H9 (cell line): ENCODE results near the gene DCLRE1C. TPM values are rescaled to one million over a fixed set of nuclear protein-coding genes. Genes with fewer than 3 reads are reported as not detected.

Source experiments
- DNase-seq: peaks from one replicate; pipeline ENCODE4 v3.0.0-alpha.2; 2017
- H2AFZ ChIP-seq: one replicate; pipeline ENCODE4 v1.6.1; 2013; ENCODE audit warnings: mild to moderate bottlenecking, low read length, control low read depth, moderate library complexity
- H2AK5ac ChIP-seq: 2 replicates; pipeline ENCODE4 v1.6.1; 2013; ENCODE audit warnings: low read length, control low read depth, mixed read lengths; ENCODE audit not compliant: insufficient read length
- H2BK120ac ChIP-seq: one replicate; pipeline ENCODE4 v1.6.1; 2013; ENCODE audit warnings: low read depth, mild to moderate bottlenecking, low read length, control low read depth, inconsistent platforms; ENCODE audit not compliant: poor library complexity, severe bottlenecking
- H2BK12ac ChIP-seq: 2 replicates; pipeline ENCODE4 v1.6.1; 2013; ENCODE audit warnings: low read length, control low read depth, mixed read lengths, low read depth; ENCODE audit not compliant: insufficient read length
- H2BK15ac ChIP-seq: 2 replicates; pipeline ENCODE4 v1.6.1; 2013; ENCODE audit warnings: low read depth, low read length, control low read depth
- H2BK20ac ChIP-seq: one replicate; pipeline ENCODE4 v1.6.1; 2013; ENCODE audit warnings: low read depth, mild to moderate bottlenecking, low read length, control low read depth, inconsistent platforms; ENCODE audit not compliant: poor library complexity, severe bottlenecking
- H2BK5ac ChIP-seq: 2 replicates; pipeline ENCODE4 v1.6.1; 2013; ENCODE audit warnings: low read length, control low read depth, mixed read lengths; ENCODE audit not compliant: insufficient read length
- H3K14ac ChIP-seq: 2 replicates; pipeline ENCODE4 v1.6.1; 2013; ENCODE audit warnings: low read length, control low read depth; ENCODE audit not compliant: insufficient read depth
- H3K18ac ChIP-seq: 2 replicates; pipeline ENCODE4 v1.6.1; 2013; ENCODE audit warnings: low read depth, mild to moderate bottlenecking, mixed read lengths, low read length, control low read depth; ENCODE audit not compliant: insufficient read length
- H3K23ac ChIP-seq: 2 replicates; pipeline ENCODE4 v1.6.1; 2013; ENCODE audit warnings: low read length, control low read depth, mixed read lengths, low read depth; ENCODE audit not compliant: insufficient read length
- H3K23me2 ChIP-seq: 2 replicates; pipeline ENCODE4 v1.6.1; 2013; ENCODE audit warnings: low read depth, mild to moderate bottlenecking, mixed read lengths, low read length, control low read depth; ENCODE audit not compliant: insufficient read length, poor library complexity, severe bottlenecking
- H3K27ac ChIP-seq: 2 replicates; pipeline ENCODE4 v1.5.1; 2013; ENCODE audit warnings: low read length, control low read depth, mixed read lengths, low read depth; ENCODE audit not compliant: insufficient read length
- H3K27me3 ChIP-seq: 2 replicates; pipeline ENCODE4 v1.6.1; 2013; ENCODE audit warnings: low read length, control low read depth, inconsistent platforms; ENCODE audit not compliant: insufficient read depth
- H3K4ac ChIP-seq: 2 replicates; pipeline ENCODE4 v1.6.1; 2013; ENCODE audit warnings: low read depth, mild to moderate bottlenecking, control low read depth, inconsistent platforms, low read length, moderate library complexity
- H3K4me1 ChIP-seq: 2 replicates; pipeline ENCODE4 v1.6.1; 2013; ENCODE audit warnings: low read length, control low read depth, inconsistent platforms; ENCODE audit not compliant: insufficient read depth
- H3K4me2 ChIP-seq: 2 replicates; pipeline ENCODE4 v1.6.1; 2013; ENCODE audit warnings: low read length, control low read depth, mixed read lengths; ENCODE audit not compliant: insufficient read length, insufficient read depth
- H3K56ac ChIP-seq: 2 replicates; pipeline ENCODE4 v1.6.1; 2013; ENCODE audit warnings: low read depth, mild to moderate bottlenecking, mixed read lengths, low read length, control low read depth; ENCODE audit not compliant: insufficient read length
- H3K79me1 ChIP-seq: 2 replicates; pipeline ENCODE4 v1.6.1; 2013; ENCODE audit warnings: low read depth, mild to moderate bottlenecking, moderate library complexity, low read length, control low read depth, inconsistent platforms; ENCODE audit not compliant: insufficient read depth, poor library complexity, severe bottlenecking
- H3K79me2 ChIP-seq: 2 replicates; pipeline ENCODE4 v1.6.1; 2013; ENCODE audit warnings: low read length, control low read depth, inconsistent platforms; ENCODE audit not compliant: insufficient read depth
- H3K9ac ChIP-seq: 2 replicates; pipeline ENCODE4 v1.6.1; 2013; ENCODE audit warnings: low read length, control low read depth, mixed read lengths; ENCODE audit not compliant: insufficient read length; ENCODE audit errors: extremely low read depth
- H3K9me3 ChIP-seq: one replicate; pipeline ENCODE4 v1.6.1; 2013; ENCODE audit warnings: low read depth, low read length, inconsistent platforms; ENCODE audit not compliant: control insufficient read depth
- H3T11ph ChIP-seq: one replicate; pipeline ENCODE4 v1.6.1; 2013; ENCODE audit warnings: mild to moderate bottlenecking, low read length, control low read depth, inconsistent platforms
- H4K20me1 ChIP-seq: one replicate; pipeline ENCODE4 v1.6.1; 2013; ENCODE audit not compliant: control insufficient read depth, insufficient read length, insufficient read depth
- H4K5ac ChIP-seq: 2 replicates; pipeline ENCODE4 v1.6.1; 2013; ENCODE audit warnings: low read depth, mild to moderate bottlenecking, mixed read lengths, low read length, control low read depth; ENCODE audit not compliant: insufficient read length
- H4K8ac ChIP-seq: replicated peaks from 2 replicates; pipeline ENCODE4 v1.6.1; 2013; ENCODE audit warnings: low read length, control low read depth, mixed read lengths, low read depth; ENCODE audit not compliant: insufficient read length
- H4K91ac ChIP-seq: 2 replicates; pipeline ENCODE4 v1.6.1; 2013; ENCODE audit warnings: low read depth, mild to moderate bottlenecking, moderate library complexity, mixed read lengths, low read length, control low read depth; ENCODE audit not compliant: insufficient read length
- H3K27ac Mint-ChIP-seq, 3 experiments: 2 replicates in 2 of 3; 3 replicates in 1 of 3; pipeline ENCODE4 v1.8.0; 2020 to 2021; ENCODE audit warnings: mixed read lengths in 3 of 3, mild to moderate bottlenecking in 1 of 3, moderate library complexity in 1 of 3
- H3K27me3 Mint-ChIP-seq: 2 replicates; pipeline ENCODE4 v1.8.0; 2021; ENCODE audit warnings: low read depth, mild to moderate bottlenecking, moderate library complexity, mixed read lengths
- H3K36me3 Mint-ChIP-seq, 3 experiments: 2 replicates in 2 of 3; 3 replicates in 1 of 3; pipeline ENCODE4 v1.8.0; 2020 to 2021; ENCODE audit warnings: low read depth in 3 of 3, mixed read lengths in 3 of 3; ENCODE audit not compliant: insufficient read depth in 1 of 3
- H3K4me1 Mint-ChIP-seq, 2 experiments: 2 replicates each; pipeline ENCODE4 v1.8.0; 2020; ENCODE audit warnings: mixed read lengths in 2 of 2
- H3K4me3 Mint-ChIP-seq, 2 experiments: 2 replicates in 1 of 2; 3 replicates in 1 of 2; pipeline ENCODE4 v1.8.0; 2020 to 2021; ENCODE audit warnings: mild to moderate bottlenecking in 2 of 2, mixed read lengths in 2 of 2, moderate library complexity in 1 of 2
- H3K9me3 Mint-ChIP-seq, 2 experiments: 2 replicates in 1 of 2; 3 replicates in 1 of 2; pipeline ENCODE4 v1.8.0; 2020; ENCODE audit warnings: mild to moderate bottlenecking in 2 of 2, mixed read lengths in 2 of 2, moderate library complexity in 1 of 2
- WGBS: extraction: QIAGEN DNeasy Blood & Tissue Kit; methylation state at CpG from one replicate; pipeline ENCODE4 v1.1.7; 2013; ENCODE audit warnings: missing lambda C conversion rate, low lambda C conversion rate, mixed read lengths; ENCODE audit not compliant: insufficient read length; ENCODE audit errors: extremely low coverage; 5-methylcytosine and 5-hydroxymethylcytosine counted together
- total RNA-seq: library from RNA; stranded (reverse); gene quantifications from 2 replicates; pipeline ENCODE4 v1.2.1, GENCODE V29; 2021
- TF ChIP-seq, protein P1 (sequence below): fragments of 200-600 bp; sonication (generic); conservative IDR thresholded peaks from 3 replicates; pipeline ENCODE4 v1.8.0; 2021; ENCODE audit warnings: antibody characterized with exemption, mild to moderate bottlenecking

Gene DCLRE1C
- total RNA-seq, 1 experiment from 2014 or later = 15.2 TPM

GRCh38 chr10:14891151-14891550 lies 62.7 kb downstream of the DCLRE1C start:
- Histone ChIP-seq H2BK120ac (no peak overlapping the region), H4K20me1 (no peaks in the 10 kb centered on the region), H3K79me2 (peaks cover 38% of the 10 kb centered on the region), H4K8ac (no peak overlapping the region), H3K4ac (no peak overlapping the region), H2AFZ (no peak overlapping the region), H2BK20ac (no peak overlapping the region), H2AK5ac (no peak overlapping the region), H3K23me2 (no peaks in the 10 kb centered on the region), H3K23ac (no peak overlapping the region), H4K91ac (no peak overlapping the region), H2BK12ac (no peak overlapping the region), H3K27me3 (no peaks in the 10 kb centered on the region), H4K5ac (no peak overlapping the region), H3K4me2 (no peak overlapping the region), H3K18ac (no peak overlapping the region), H3T11ph (no peak overlapping the region), H3K79me1 (peaks cover 6% of the 10 kb centered on the region), H3K27ac (no peak overlapping the region), H3K4me1 (no peaks in the 10 kb centered on the region), H2BK15ac (no peak overlapping the region), H2BK5ac (no peak overlapping the region), H3K14ac (no peak overlapping the region), H3K56ac (no peak overlapping the region), H3K9ac (no peak overlapping the region), H3K9me3 (no peaks in the 10 kb centered on the region)
- H3K4me3 Mint-ChIP-seq = no peak overlapping the region
- H3K9me3 Mint-ChIP-seq = no peaks in the 10 kb centered on the region
- no CpG with 5 or more reads among the region's 1 CpG for WGBS
- peaks cover 15 to 21% (median 16%) of the 10 kb centered on the region in 3 experiments; a peak in 5 of 7 replicates for H3K36me3 Mint-ChIP-seq
- H3K27me3 Mint-ChIP-seq = no peaks in the 10 kb centered on the region
- TF ChIP-seq, protein P1, sequence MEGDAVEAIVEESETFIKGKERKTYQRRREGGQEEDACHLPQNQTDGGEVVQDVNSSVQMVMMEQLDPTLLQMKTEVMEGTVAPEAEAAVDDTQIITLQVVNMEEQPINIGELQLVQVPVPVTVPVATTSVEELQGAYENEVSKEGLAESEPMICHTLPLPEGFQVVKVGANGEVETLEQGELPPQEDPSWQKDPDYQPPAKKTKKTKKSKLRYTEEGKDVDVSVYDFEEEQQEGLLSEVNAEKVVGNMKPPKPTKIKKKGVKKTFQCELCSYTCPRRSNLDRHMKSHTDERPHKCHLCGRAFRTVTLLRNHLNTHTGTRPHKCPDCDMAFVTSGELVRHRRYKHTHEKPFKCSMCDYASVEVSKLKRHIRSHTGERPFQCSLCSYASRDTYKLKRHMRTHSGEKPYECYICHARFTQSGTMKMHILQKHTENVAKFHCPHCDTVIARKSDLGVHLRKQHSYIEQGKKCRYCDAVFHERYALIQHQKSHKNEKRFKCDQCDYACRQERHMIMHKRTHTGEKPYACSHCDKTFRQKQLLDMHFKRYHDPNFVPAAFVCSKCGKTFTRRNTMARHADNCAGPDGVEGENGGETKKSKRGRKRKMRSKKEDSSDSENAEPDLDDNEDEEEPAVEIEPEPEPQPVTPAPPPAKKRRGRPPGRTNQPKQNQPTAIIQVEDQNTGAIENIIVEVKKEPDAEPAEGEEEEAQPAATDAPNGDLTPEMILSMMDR = no peak
- no peak overlapping the region for H3K27ac Mint-ChIP-seq
- peaks cover 3 to 6% of the 10 kb centered on the region in 2 experiments; a peak in 3 of 4 replicates for H3K4me1 Mint-ChIP-seq
- no peak for DNase-seq
